ENCODE measurements around the gene DLGAP1. TPM values are rescaled to one million over a fixed set of nuclear protein-coding genes. Genes with fewer than 3 reads are reported as not detected.
A peak's percentile ranks its signal among the peaks of the same experiment; 100 is the strongest.

DLGAP1 gene
- total and polyA plus RNA-seq, 2 of the 8 experiments (the other 6 are each of a cell fraction or from before 2014, with no cell fraction given): 11.8 to 16.9 TPM

GRCh38 chr18:3665204-3665603 is 789.9 kb downstream of the DLGAP1 start:
- CTCF ChIA-PET (ENCODE audit: partially characterized antibody): interaction anchor here (0.6 to 5.7 kb wide), 52 partner anchors 10 to 419 kb away, joined by 3 to 66 read pairs (median 6); no protein-coding TSS in a partner anchor
- POLR2A ChIA-PET (ENCODE audit: partially characterized antibody): interaction anchor here (1.0 to 3.5 kb wide), 16 partner anchors 9 to 368 kb away, joined by 3 to 37 read pairs (median 5); no protein-coding TSS in a partner anchor

More at GRCh38 chr18:3665204-3665603, 789.9 kb downstream of the DLGAP1 start:
- Histone ChIP-seq H2BK20ac (ENCODE audit: low read length) (no peak overlapping the region), H2AK5ac (ENCODE audit: low read depth, low read length) (no peak overlapping the region), H2BK15ac (ENCODE audit: low read length) (no peak overlapping the region), H2BK120ac (replicated peaks; ENCODE audit: low read depth, low read length) (no peak overlapping the region), H3K27me3 (replicated peaks in 1 of 4; ENCODE audit: control insufficient read depth in 3 of 4, extremely low read depth in 1 of 4, insufficient read depth in 3 of 4, low read length in 3 of 4) (peaks cover 0 to 1% (median 0%) of the 10 kb centered on the region in 4 experiments; a peak in 1 of 7 replicates), H3K27ac (ENCODE audit: low read depth, low read length) (no peak overlapping the region), H2AFZ (ENCODE audit: low read length) (no peak overlapping the region), H3K79me2 (ENCODE audit: control insufficient read depth in 1 of 2, insufficient read depth in 2 of 2, low read length in 2 of 2) (no peaks in the 10 kb centered on the region), H2BK5ac (ENCODE audit: low read depth, low read length) (no peak overlapping the region), H3K4me1 (replicated peaks in 1 of 4; ENCODE audit: control insufficient read depth in 3 of 4, insufficient read depth in 4 of 4, low read length in 3 of 4) (peaks cover 3 to 13% (median 9%) of the 10 kb centered on the region in 4 experiments; a peak in 6 of 7 replicates), H2BK12ac (ENCODE audit: low read depth, low read length) (no peak overlapping the region), H3K14ac (ENCODE audit: insufficient read length) (no peak overlapping the region), H3K4me3 (ENCODE audit: extremely low read depth in 1 of 4, insufficient read depth in 2 of 4, low read depth in 3 of 4, low read length in 4 of 4) (peak overlapping the region in 1 of 4 experiments; percentile 45; a peak in 2 of 8 replicates), H3K79me1 (ENCODE audit: low read depth, low read length) (no peaks in the 10 kb centered on the region), H3K9me3 (ENCODE audit: insufficient read depth in 2 of 2, low read depth in 1 of 2, low read length in 1 of 2) (peaks cover 4 to 8% of the 10 kb centered on the region in 2 experiments; a peak in 2 of 4 replicates), H3K36me3 (ENCODE audit: control insufficient read depth in 2 of 4, insufficient read depth in 4 of 4, low read length in 3 of 4) (peaks cover 0 to 7% (median 0%) of the 10 kb centered on the region in 4 experiments; a peak in 2 of 8 replicates), H3K56ac (replicated peaks; ENCODE audit: insufficient read length, low read depth, low read length) (no peak overlapping the region), H3K18ac (ENCODE audit: extremely low read depth, low read length) (no peak overlapping the region), H3K4ac (replicated peaks; ENCODE audit: insufficient read length, low read depth, low read length) (no peak overlapping the region), H4K20me1 (replicated peaks in 1 of 2; ENCODE audit: control insufficient read depth in 1 of 2, insufficient read depth in 2 of 2, low read length in 2 of 2) (no peaks in the 10 kb centered on the region), H3K9ac (replicated peaks in 1 of 4; ENCODE audit: extremely low read depth in 1 of 4, low read depth in 3 of 4, low read length in 3 of 4) (no peak overlapping the region), H3K23me2 (ENCODE audit: low read depth, low read length) (no peaks in the 10 kb centered on the region), H3K4me2 (ENCODE audit: insufficient read depth in 1 of 2, low read depth in 2 of 2, low read length in 2 of 2) (peak overlapping the region; percentile 10 to 56; a peak in 1 of 4 replicates), H3K23ac (ENCODE audit: insufficient read length) (no peak overlapping the region), H4K5ac (ENCODE audit: insufficient read length, low read depth, low read length) (no peak overlapping the region), H4K8ac (ENCODE audit: extremely low read depth, insufficient read depth, low read length) (no peak overlapping the region), H4K91ac (replicated peaks; ENCODE audit: insufficient read length, low read length) (no peak overlapping the region)
- FAIRE-seq (no peak), DNase-seq (ENCODE audit: low read depth in 1 of 2, low spot score in 2 of 2) (no peak)
- TF ChIP-seq SIX5 (IDR thresholded peaks at IDR 0.05; ENCODE audit: low read depth, low read length) (no peak), E2F6 (IDR thresholded peaks at IDR 0.05) (no peak), KDM1A (IDR thresholded peaks at IDR 0.05; ENCODE audit: borderline replicate concordance, low read length) (no peak), SAP30 (IDR thresholded peaks at IDR 0.05; ENCODE audit: insufficient read depth, insufficient replicate concordance, low read length) (no peak), ATF2 (IDR thresholded peaks at IDR 0.05; ENCODE audit: low read length) (no peak), EP300 (IDR thresholded peaks at IDR 0.05; ENCODE audit: borderline replicate concordance in 1 of 2, low read depth in 2 of 2, low read length in 2 of 2) (no peak), CHD2 (IDR thresholded peaks at IDR 0.05; ENCODE audit: low read length) (no peak), KDM4A (IDR thresholded peaks at IDR 0.05; ENCODE audit: low read depth, low read length, severe bottlenecking) (no peak), RBBP5 (IDR thresholded peaks at IDR 0.05; ENCODE audit: borderline replicate concordance, low read depth, low read length) (no peak)
- WGBS, 2 experiments (ENCODE audit: extremely low coverage in 1 of 2, insufficient coverage in 1 of 2, insufficient read length in 1 of 2, insufficient replicate concordance in 2 of 2, low coverage in 1 of 2, low lambda C conversion rate in 2 of 2, missing lambda C conversion rate in 1 of 2): 68% methylated on average over 3 of the region's 3 CpGs; no CpG with 5 or more reads in 1 of the 2 experiments
